Trophoblast cell (in vitro differentiated cells and primary cell): ENCODE results near the gene SEC14L6.
A peak's percentile ranks its signal among the peaks of the same experiment; 100 is the strongest.

ENCODE experiments used
- DNase-seq, 2 donors: peaks; one replicate each; pipeline ENCODE4 v3.0.0-alpha.2; 2016
- H2AFZ ChIP-seq: 2 replicates; pipeline ENCODE4 v1.6.1; 2013; ENCODE audit warnings: low read length, moderate library complexity, mild to moderate bottlenecking; ENCODE audit not compliant: insufficient read depth, poor library complexity
- H2AK5ac ChIP-seq: 2 replicates; pipeline ENCODE4 v1.6.1; 2013; ENCODE audit warnings: mild to moderate bottlenecking, low read length
- H2BK120ac ChIP-seq: 2 replicates; pipeline ENCODE4 v1.6.1; 2013; ENCODE audit warnings: low read length, mild to moderate bottlenecking, moderate library complexity; ENCODE audit not compliant: insufficient read depth, poor library complexity
- H2BK12ac ChIP-seq: 2 replicates; pipeline ENCODE4 v1.6.1; 2013; ENCODE audit warnings: mild to moderate bottlenecking, low read length, moderate library complexity
- H2BK5ac ChIP-seq: 2 replicates; pipeline ENCODE4 v1.6.1; 2013; ENCODE audit warnings: low read length, low read depth, moderate library complexity, mild to moderate bottlenecking; ENCODE audit not compliant: poor library complexity
- H3K14ac ChIP-seq: 2 replicates; pipeline ENCODE4 v1.6.1; 2013; ENCODE audit warnings: mild to moderate bottlenecking, low read length
- H3K18ac ChIP-seq: 2 replicates; pipeline ENCODE4 v1.6.1; 2013; ENCODE audit warnings: mild to moderate bottlenecking, low read length
- H3K23ac ChIP-seq: 2 replicates; pipeline ENCODE4 v1.6.1; 2013; ENCODE audit warnings: low read length
- H3K27ac ChIP-seq: 2 replicates; pipeline ENCODE4 v1.5.1; 2013; ENCODE audit warnings: low read depth, mild to moderate bottlenecking, inconsistent platforms, low read length, moderate library complexity
- H3K27me3 ChIP-seq: 2 replicates; pipeline ENCODE4 v1.6.1; 2013; ENCODE audit warnings: inconsistent platforms, mild to moderate bottlenecking, low read length, moderate library complexity; ENCODE audit not compliant: insufficient read depth
- H3K36me3 ChIP-seq, 2 experiments: 1 replicate in 1 of 2; 2 replicates in 1 of 2; pipeline ENCODE4 v1.6.1; 2013; ENCODE audit warnings: low read length in 2 of 2, mild to moderate bottlenecking in 2 of 2, moderate library complexity in 1 of 2; ENCODE audit not compliant: insufficient read depth in 2 of 2, control insufficient read depth in 1 of 2
- H3K4ac ChIP-seq: 2 replicates; pipeline ENCODE4 v1.6.1; 2013; ENCODE audit warnings: low read depth, mild to moderate bottlenecking, low read length, moderate library complexity
- H3K4me1 ChIP-seq, 2 experiments: 1 replicate in 1 of 2; 2 replicates in 1 of 2; pipeline ENCODE4 v1.6.1; 2013; ENCODE audit warnings: low read length in 2 of 2, mild to moderate bottlenecking in 2 of 2, moderate library complexity in 1 of 2; ENCODE audit not compliant: insufficient read depth in 2 of 2, control insufficient read depth in 1 of 2
- H3K4me2 ChIP-seq: 2 replicates; pipeline ENCODE4 v1.6.1; 2013; ENCODE audit warnings: inconsistent platforms, mild to moderate bottlenecking, low read length, moderate library complexity
- H3K4me3 ChIP-seq: 2 replicates; pipeline ENCODE4 v1.5.1; 2013; ENCODE audit warnings: mild to moderate bottlenecking, low read depth, low read length, inconsistent platforms
- H3K79me1 ChIP-seq: one replicate; pipeline ENCODE4 v1.6.1; 2013; ENCODE audit warnings: low read length
- H3K79me2 ChIP-seq: 2 replicates; pipeline ENCODE4 v1.6.1; 2013; ENCODE audit warnings: low read length, mild to moderate bottlenecking; ENCODE audit not compliant: control insufficient read depth, insufficient read depth, poor library complexity
- H3K9ac ChIP-seq: 2 replicates; pipeline ENCODE4 v1.6.1; 2013; ENCODE audit warnings: mild to moderate bottlenecking, low read length
- H3K9me3 ChIP-seq: 2 replicates; pipeline ENCODE4 v1.6.1; 2013; ENCODE audit warnings: low read depth, mild to moderate bottlenecking, control low read depth, inconsistent platforms, low read length; ENCODE audit not compliant: insufficient read depth
- H4K12ac ChIP-seq: 2 replicates; pipeline ENCODE4 v1.6.1; 2013; ENCODE audit warnings: low read depth, mild to moderate bottlenecking, low read length, moderate library complexity
- H4K8ac ChIP-seq: 2 replicates; pipeline ENCODE4 v1.6.1; 2013; ENCODE audit warnings: low read depth, mild to moderate bottlenecking, low read length, moderate library complexity
- H4K91ac ChIP-seq: one replicate; pipeline ENCODE4 v1.6.1; 2013; ENCODE audit warnings: low read depth, mild to moderate bottlenecking, low read length, moderate library complexity
- WGBS: extraction: QIAGEN DNeasy Blood & Tissue Kit; methylation state at CpG from one replicate; pipeline ENCODE4 v1.1.7; 2013; ENCODE audit warnings: missing lambda C conversion rate; ENCODE audit not compliant: insufficient read length, insufficient coverage; ENCODE audit errors: extremely low coverage; 5-methylcytosine and 5-hydroxymethylcytosine counted together

SEC14L6 gene

GRCh38 chr22:30511109-30511508, 35.4 kb downstream of the SEC14L6 start:
- WGBS = no CpG with 5 or more reads among the region's 9 CpGs
- H4K91ac ChIP-seq = no peak overlapping the region
- no peaks in the 10 kb centered on the region for H3K36me3 ChIP-seq

GRCh38 chr22:30508216-30508615, 38.3 kb downstream of the SEC14L6 start:
- Histone ChIP-seq H2BK120ac (no peak overlapping the region), H4K12ac (no peak overlapping the region), H4K8ac (no peak overlapping the region), H3K27me3 (no peaks in the 10 kb centered on the region), H3K14ac (no peak overlapping the region), H2AFZ (no peak overlapping the region), H3K23ac (no peak overlapping the region), H3K9ac (no peak overlapping the region), H3K18ac (no peak overlapping the region), H2AK5ac (no peak overlapping the region), H2BK5ac (no peak overlapping the region), H3K79me2 (no peaks in the 10 kb centered on the region), H3K4ac (no peak overlapping the region), H3K4me3 (no peak overlapping the region), H2BK12ac (no peak overlapping the region), H3K79me1 (no peaks in the 10 kb centered on the region), H3K9me3 (peaks cover 6% of the 10 kb centered on the region), H4K91ac (no peak overlapping the region), H3K27ac (no peak overlapping the region), H3K4me2 (no peak overlapping the region), H3K4me1 (peaks cover 5 to 7% of the 10 kb centered on the region in 2 experiments), H3K36me3 (no peaks in the 10 kb centered on the region)
- no peak for DNase-seq
- no CpG with 5 or more reads among the region's 5 CpGs for WGBS

More at GRCh38 chr22:30511109-30511508, 35.4 kb downstream of the SEC14L6 start:
- Histone ChIP-seq H3K4me3 (no peak overlapping the region), H3K4me2 (no peak overlapping the region), H3K27ac (no peak overlapping the region), H2AFZ (no peak overlapping the region), H3K14ac (no peak overlapping the region), H2BK5ac (no peak overlapping the region), H3K9me3 (peaks cover 10% of the 10 kb centered on the region), H2AK5ac (no peak overlapping the region), H4K8ac (no peak overlapping the region), H3K9ac (no peak overlapping the region), H3K79me1 (no peaks in the 10 kb centered on the region), H2BK120ac (no peak overlapping the region), H3K23ac (no peak overlapping the region), H3K27me3 (no peaks in the 10 kb centered on the region), H3K79me2 (no peaks in the 10 kb centered on the region), H3K4ac (no peak overlapping the region), H2BK12ac (no peak overlapping the region), H3K18ac (no peak overlapping the region), H4K12ac (no peak overlapping the region), H3K4me1 (peaks cover 0 to 1% of the 10 kb centered on the region in 2 experiments)
- no peak for DNase-seq

- H4K12ac ChIP-seq = no peak overlapping the region
These were observed 38.9 kb downstream of the SEC14L6 start for GRCh38 chr22:30507670-30508069.

GRCh38 chr22:30506507-30506968, 40.0 kb downstream of the SEC14L6 start:
- H3K4me3 ChIP-seq = no peak overlapping the region
- no peak overlapping the region for H4K91ac ChIP-seq
- H3K79me2 ChIP-seq = no peaks in the 10 kb centered on the region
- no peak overlapping the region for H2BK12ac ChIP-seq
- H3K36me3 ChIP-seq = no peaks in the 10 kb centered on the region
- H3K27ac ChIP-seq = no peak overlapping the region
- no peak overlapping the region for H2AFZ ChIP-seq
- H2BK5ac ChIP-seq = no peak overlapping the region
- no peak for DNase-seq
- no peaks in the 10 kb centered on the region for H3K79me1 ChIP-seq
- peak overlapping the region; percentile 11 for H3K9ac ChIP-seq
- H2AK5ac ChIP-seq = no peak overlapping the region
- H3K14ac ChIP-seq = no peak overlapping the region
- peaks cover 5 to 7% of the 10 kb centered on the region in 2 experiments for H3K4me1 ChIP-seq
- H2BK120ac ChIP-seq = no peak overlapping the region
- no peak overlapping the region for H4K12ac ChIP-seq
- no peaks in the 10 kb centered on the region for H3K27me3 ChIP-seq
- no peak overlapping the region for H3K23ac ChIP-seq
- H3K9me3 ChIP-seq = no peaks in the 10 kb centered on the region
- H3K4me2 ChIP-seq = no peak overlapping the region
- H3K18ac ChIP-seq = no peak overlapping the region
- no peak overlapping the region for H3K4ac ChIP-seq
- H4K8ac ChIP-seq = no peak overlapping the region
- WGBS = no CpG with 5 or more reads among the region's 8 CpGs

More at GRCh38 chr22:30507670-30508069, 38.9 kb downstream of the SEC14L6 start:
- no peak overlapping the region for H2AK5ac ChIP-seq
- H3K27me3 ChIP-seq = no peaks in the 10 kb centered on the region
- no peak overlapping the region for H3K27ac ChIP-seq
- no peak overlapping the region for H2BK120ac ChIP-seq
- H3K4me3 ChIP-seq = no peak overlapping the region
- no peak overlapping the region for H3K4me2 ChIP-seq
- H3K23ac ChIP-seq = no peak overlapping the region
- no peak overlapping the region for H2BK12ac ChIP-seq
- peaks cover 6% of the 10 kb centered on the region for H3K9me3 ChIP-seq
- no CpG with 5 or more reads among the region's 4 CpGs for WGBS
- no peak overlapping the region for H3K18ac ChIP-seq
- H3K36me3 ChIP-seq = no peaks in the 10 kb centered on the region
- no peak overlapping the region for H2BK5ac ChIP-seq
- H3K9ac ChIP-seq = no peak overlapping the region
- no peak overlapping the region for H2AFZ ChIP-seq
- H3K79me2 ChIP-seq = no peaks in the 10 kb centered on the region
- H3K4ac ChIP-seq = no peak overlapping the region
- H4K8ac ChIP-seq = no peak overlapping the region
- H3K79me1 ChIP-seq = no peaks in the 10 kb centered on the region
- no peak overlapping the region for H4K91ac ChIP-seq
- no peak for DNase-seq
- no peak overlapping the region for H3K14ac ChIP-seq
- peaks cover 5 to 7% of the 10 kb centered on the region in 2 experiments for H3K4me1 ChIP-seq
